Left kidney (tissue), 2 donors: ENCODE results near the gene FKBP3. TPM values are rescaled to one million over a fixed set of nuclear protein-coding genes. Genes with fewer than 3 reads are reported as not detected.
"Not testable (repeated sequence)": the region's sequence is repeated elsewhere in the genome, so short reads cannot be mapped to it uniquely, and the experiment has no call there.

Experiments
- DNase-seq: peaks from one replicate; pipeline ENCODE4 v3.0.0-alpha.2; 2013
- polyA plus RNA-seq: library from polyadenylated mRNA; unstranded; fragments of 120-200 nt; gene quantifications from one replicate; pipeline ENCODE4 v1.2.1, GENCODE V29; 2013; ENCODE audit not compliant: insufficient read length

Gene FKBP3
- polyA plus RNA-seq, 1 donor: 138 TPM

- no peak for DNase-seq
These were observed 15.7 kb downstream of the FKBP3 start for GRCh38 chr14:45118594-45118993.

GRCh38 chr14:45114327-45114726 is 20.0 kb downstream of the FKBP3 start:
- no peak for DNase-seq

GRCh38 chr14:45112896-45113781 is 21.1 kb downstream of the FKBP3 start:
- no peak for DNase-seq

- no peak for DNase-seq
These were observed 29.7 kb downstream of the FKBP3 start for GRCh38 chr14:45104561-45104960.

- DNase-seq: no peak
These were observed 30.5 kb downstream of the FKBP3 start for GRCh38 chr14:45103806-45104205.

- no peak for DNase-seq
These were observed 38.1 kb downstream of the FKBP3 start for GRCh38 chr14:45096218-45096617.

GRCh38 chr14:45095143-45095542 is 39.1 kb downstream of the FKBP3 start:
- no peak for DNase-seq

- DNase-seq: no peak
These were observed 40.0 kb downstream of the FKBP3 start for GRCh38 chr14:45094275-45094674.

GRCh38 chr14:45091710-45092109 is 42.6 kb downstream of the FKBP3 start:
- DNase-seq: no peak

- DNase-seq: no peak
These were observed 44.5 kb downstream of the FKBP3 start for GRCh38 chr14:45089813-45090212.

- DNase-seq: peak; percentile 44
These were observed 49.3 kb downstream of the FKBP3 start for GRCh38 chr14:45084946-45085346.

GRCh38 chr14:45083976-45084722 is 50.1 kb downstream of the FKBP3 start, which contains the start of gene PRPF39:
Gene PRPF39, plus strand, starts transcription at chr14:45084116. Its CDS starts 11,124 bp downstream, at chr14:45095240.
- peak; percentile 93 for DNase-seq

GRCh38 chr14:45083617-45083975 is 50.7 kb downstream of the FKBP3 start:
- DNase-seq: no peak

GRCh38 chr14:45082420-45082819 is 51.9 kb downstream of the FKBP3 start:
- no peak for DNase-seq

GRCh38 chr14:45081096-45081495 is 53.2 kb downstream of the FKBP3 start:
- not testable (repeated sequence) for DNase-seq

- DNase-seq: not testable (repeated sequence)
These were observed 53.8 kb downstream of the FKBP3 start for GRCh38 chr14:45080416-45080968.

GRCh38 chr14:45078323-45078722 is 56.0 kb downstream of the FKBP3 start:
- no peak for DNase-seq

GRCh38 chr14:45073231-45073879 is 60.9 kb downstream of the FKBP3 start:
- no peak for DNase-seq

- no peak for DNase-seq
These were observed 62.2 kb downstream of the FKBP3 start for GRCh38 chr14:45072126-45072525.

GRCh38 chr14:45070215-45070614 is 64.1 kb downstream of the FKBP3 start:
- DNase-seq: no peak

GRCh38 chr14:45068396-45068795 is 65.9 kb downstream of the FKBP3 start:
- no peak for DNase-seq

- DNase-seq: no peak
These were observed 67.6 kb downstream of the FKBP3 start for GRCh38 chr14:45066667-45067066.
